Endothelial cell of umbilical vein (primary cell): ENCODE data around the gene AGFG1.

Source experiments
- CTCF ChIP-seq, 2 donors: IDR thresholded peaks; 1 replicate in 1 of 2; 2 replicates in 1 of 2; pipeline ENCODE4 v1.5.1; 2011; ENCODE audit warnings: low read length in 2 of 2, mild to moderate bottlenecking in 2 of 2, moderate library complexity in 2 of 2, control low read depth in 1 of 2, inconsistent platforms in 1 of 2, low read depth in 1 of 2; ENCODE audit not compliant: insufficient read depth in 1 of 2; ENCODE audit errors: extremely low read depth in 1 of 2
- EZH2 ChIP-seq: IDR thresholded peaks from 2 replicates; pipeline ENCODE4 v1.6.1; 2012; ENCODE audit warnings: borderline replicate concordance, low read depth, mild to moderate bottlenecking, moderate library complexity, low read length, inconsistent platforms; ENCODE audit not compliant: severe bottlenecking
- FOS ChIP-seq: IDR thresholded peaks from 2 replicates; pipeline ENCODE4 v1.6.1; 2011; ENCODE audit warnings: mild to moderate bottlenecking, low read length, moderate library complexity, borderline replicate concordance; ENCODE audit not compliant: insufficient read depth
- JUN ChIP-seq: IDR thresholded peaks from 2 replicates; pipeline ENCODE4 v1.6.1; 2011; ENCODE audit warnings: borderline replicate concordance, low read depth; ENCODE audit not compliant: insufficient read length, insufficient read depth
- MYC ChIP-seq: IDR thresholded peaks from one replicate; pipeline ENCODE4 v1.6.1; 2011; ENCODE audit warnings: mild to moderate bottlenecking, low read depth, low read length
- POLR2A ChIP-seq: IDR thresholded peaks from 2 replicates; pipeline ENCODE4 v1.6.1; 2012; ENCODE audit warnings: low read depth, mild to moderate bottlenecking, control low read depth, low read length
- POLR2AphosphoS5 ChIP-seq: IDR thresholded peaks from 2 replicates; pipeline ENCODE4 v1.6.1; 2012; ENCODE audit warnings: low read depth, mild to moderate bottlenecking, control low read depth, low read length, moderate library complexity; ENCODE audit not compliant: insufficient read depth
- TF ChIP-seq, protein P1 (sequence below): IDR thresholded peaks from 2 replicates; pipeline ENCODE4 v1.6.1; 2011; ENCODE audit not compliant: insufficient read depth, insufficient read length

GRCh38 chr2:227455200-227455599, 16.8 kb upstream of the AGFG1 start:
- TF ChIP-seq CTCF (IDR thresholded peaks at IDR 0.05; ENCODE audit: extremely low read depth in 1 of 2, insufficient read depth in 1 of 2, low read depth in 1 of 2, low read length in 2 of 2) (no peak), POLR2A (no peak), POLR2AphosphoS5 (no peak), JUN (no peak), EZH2 (no peak), MYC (no peak), FOS (no peak)
- TF ChIP-seq, protein P1, sequence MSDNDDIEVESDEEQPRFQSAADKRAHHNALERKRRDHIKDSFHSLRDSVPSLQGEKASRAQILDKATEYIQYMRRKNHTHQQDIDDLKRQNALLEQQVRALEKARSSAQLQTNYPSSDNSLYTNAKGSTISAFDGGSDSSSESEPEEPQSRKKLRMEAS: no peak
